Liver (tissue), 9 donors: ENCODE results near the gene UCN2. TPM values are rescaled to one million over a fixed set of nuclear protein-coding genes. Genes with fewer than 3 reads are reported as not detected.

Source experiments
- DNase-seq: peaks from one replicate; pipeline ENCODE4 v3.0.0-alpha.2; 2017; ENCODE audit warnings: low spot score
- H3K27ac ChIP-seq, 2 donors: one replicate each; pipeline ENCODE4 v1.7.0; 2013; ENCODE audit warnings: inconsistent platforms in 2 of 2, low read length in 2 of 2, control low read depth in 1 of 2, low read depth in 1 of 2, mild to moderate bottlenecking in 1 of 2
- H3K27me3 ChIP-seq, 4 donors: one replicate each; pipeline versions ENCODE4 v1.6.1 to v1.7.0; 2013; ENCODE audit warnings: low read length in 3 of 4, inconsistent platforms in 1 of 4, mild to moderate bottlenecking in 1 of 4, moderate library complexity in 1 of 4; ENCODE audit not compliant: control insufficient read depth in 4 of 4, insufficient read depth in 4 of 4
- H3K36me3 ChIP-seq, 4 donors: one replicate each; pipeline versions ENCODE4 v1.6.1 to v1.7.0; 2013; ENCODE audit warnings: low read length in 3 of 4, mild to moderate bottlenecking in 3 of 4, low read depth in 1 of 4, moderate library complexity in 1 of 4; ENCODE audit not compliant: control insufficient read depth in 4 of 4, insufficient read depth in 3 of 4
- H3K4me1 ChIP-seq, 4 donors: one replicate each; pipeline versions ENCODE4 v1.6.1 to v1.7.0; 2013; ENCODE audit warnings: low read length in 3 of 4, mild to moderate bottlenecking in 3 of 4, moderate library complexity in 1 of 4; ENCODE audit not compliant: control insufficient read depth in 4 of 4, insufficient read depth in 4 of 4
- H3K4me3 ChIP-seq, 3 donors: one replicate each; pipeline versions ENCODE4 v1.6.1 to v1.7.0; 2013; ENCODE audit warnings: low read length in 3 of 3, control low read depth in 1 of 3, low read depth in 1 of 3, mild to moderate bottlenecking in 1 of 3
- H3K9ac ChIP-seq, 2 donors: one replicate each; pipeline ENCODE4 v1.7.0; 2013; ENCODE audit warnings: low read length in 2 of 2, mild to moderate bottlenecking in 2 of 2, moderate library complexity in 2 of 2, control low read depth in 1 of 2, low read depth in 1 of 2
- H3K9me3 ChIP-seq, 4 donors: one replicate each; pipeline versions ENCODE4 v1.6.1 to v1.7.0; 2013; ENCODE audit warnings: low read length in 3 of 4; ENCODE audit not compliant: control insufficient read depth in 4 of 4
- CTCF ChIP-seq: fragments of 150-350 bp; IDR thresholded peaks from 2 replicates; pipeline ENCODE4 v1.5.1; 2017; ENCODE audit warnings: improper control_type of control experiment, low read depth, low read length; ENCODE audit not compliant: missing input control
- EGR1 ChIP-seq, 2 donors: IDR thresholded peaks; 2 replicates each; pipeline ENCODE4 v1.6.1; 2016 to 2018; ENCODE audit warnings: antibody characterized with exemption in 2 of 2, low read depth in 2 of 2
- FOXA1 ChIP-seq: IDR thresholded peaks from 2 replicates; pipeline ENCODE4 v1.6.1; 2016; ENCODE audit warnings: antibody characterized with exemption
- FOXA2 ChIP-seq: IDR thresholded peaks from 2 replicates; pipeline ENCODE4 v1.6.1; 2016; ENCODE audit warnings: antibody characterized with exemption
- GABPA ChIP-seq, 2 donors: IDR thresholded peaks in 1 of 2; conservative IDR thresholded peaks in 1 of 2; 2 replicates each; pipeline ENCODE4 v1.6.1; 2016; ENCODE audit warnings: antibody characterized with exemption in 2 of 2, mild to moderate bottlenecking in 1 of 2, moderate library complexity in 1 of 2
- HNF4A ChIP-seq, 2 donors: conservative IDR thresholded peaks; 2 replicates each; pipeline ENCODE4 v1.6.1; 2016; ENCODE audit warnings: antibody characterized with exemption in 2 of 2, mild to moderate bottlenecking in 2 of 2
- HNF4G ChIP-seq: IDR thresholded peaks from 2 replicates; pipeline ENCODE4 v1.6.1; 2016; ENCODE audit warnings: antibody characterized with exemption
- JUND ChIP-seq, 2 donors: IDR thresholded peaks; 2 replicates each; pipeline ENCODE4 v1.6.1; 2016; ENCODE audit warnings: antibody characterized with exemption in 2 of 2
- MAX ChIP-seq: IDR thresholded peaks from 2 replicates; pipeline ENCODE4 v1.6.1; 2016; ENCODE audit warnings: antibody characterized with exemption
- NR2F2 ChIP-seq: IDR thresholded peaks from 2 replicates; pipeline ENCODE4 v1.6.1; 2016; ENCODE audit warnings: antibody characterized with exemption
- RAD21 ChIP-seq, 2 donors: IDR thresholded peaks; 2 replicates each; pipeline ENCODE4 v1.6.1; 2016; ENCODE audit warnings: antibody characterized with exemption in 2 of 2, mild to moderate bottlenecking in 2 of 2
- REST ChIP-seq: IDR thresholded peaks from 2 replicates; pipeline ENCODE4 v1.6.1; 2016; ENCODE audit warnings: antibody characterized with exemption, mild to moderate bottlenecking
- RXRA ChIP-seq, 2 donors: IDR thresholded peaks; 2 replicates each; pipeline ENCODE4 v1.6.1; 2017 to 2018; ENCODE audit warnings: antibody characterized with exemption in 2 of 2, mild to moderate bottlenecking in 1 of 2
- SP1 ChIP-seq: IDR thresholded peaks from 2 replicates; pipeline ENCODE4 v1.6.1; 2018; ENCODE audit warnings: antibody characterized with exemption, mild to moderate bottlenecking
- TAF1 ChIP-seq: conservative IDR thresholded peaks from 2 replicates; pipeline ENCODE4 v1.6.1; 2016; ENCODE audit warnings: antibody characterized with exemption, mild to moderate bottlenecking
- YY1 ChIP-seq: IDR thresholded peaks from 2 replicates; pipeline ENCODE4 v1.6.1; 2016; ENCODE audit warnings: antibody characterized with exemption, mild to moderate bottlenecking
- WGBS: extraction: QIAGEN DNeasy Blood & Tissue Kit; methylation state at CpG from one replicate; pipeline ENCODE4 v1.1.7; 2013; 5-methylcytosine and 5-hydroxymethylcytosine counted together
- polyA plus RNA-seq, 2 donors: library from polyadenylated mRNA; stranded (reverse) in 1 of 2; unstranded in 1 of 2; fragments of 200-250 nt in 1 of 2; fragments of >200 nt in 1 of 2; fragmentation: Nextera tagmentation in 1 of 2; extraction: Ambion mirVana in 1 of 2; gene quantifications; one replicate each; pipeline versions ENCODE4 v1.2.1 to v1.2.3, GENCODE V29; 2013 to 2015
- total RNA-seq, 2 donors: library from RNA; depleted of rRNA; stranded (reverse); fragments of >200 nt; gene quantifications; one replicate each; pipeline ENCODE4 v1.2.3, GENCODE V29; 2014
- donor health status: healthy.
- donor health status: healthy.
- donor health status: healthy.
- donor health status: healthy.
- donor health status: healthy.

The UCN2 gene
- total and polyA plus RNA-seq, 4 donors, result 0.08 TPM; not detected in 3

GRCh38 chr3:48591886-48592518 is 28.4 kb upstream of the UCN2 start:
- Histone ChIP-seq H3K27me3 (no peaks in the 10 kb centered on the region), H3K27ac (no peak overlapping the region), H3K9ac (no peak overlapping the region), H3K9me3 (no peaks in the 10 kb centered on the region), H3K4me1 (peaks cover 0 to 4% (median 0%) of the 10 kb centered on the region in 4 donors), H3K4me3 (no peak overlapping the region), H3K36me3 (no peaks in the 10 kb centered on the region)
- TF ChIP-seq TAF1 (no peak), CTCF (no peak), NR2F2 (no peak), RXRA (IDR thresholded peaks at IDR 0.05) (no peak), GABPA (IDR thresholded peaks at IDR 0.05 in 1 of 2, conservative IDR thresholded peaks at IDR 0.05 in 1 of 2) (no peak), EGR1 (IDR thresholded peaks at IDR 0.05; ENCODE audit: low read depth in 2 of 2) (no peak), MAX (no peak), JUND (IDR thresholded peaks at IDR 0.05) (no peak), REST (no peak), SP1 (no peak), RAD21 (IDR thresholded peaks at IDR 0.05) (no peak), HNF4G (no peak), HNF4A (conservative IDR thresholded peaks at IDR 0.05) (no peak), FOXA2 (no peak)
- DNase-seq, result no peak
- WGBS, result 92% methylated on average over 22 of the region's 22 CpGs

GRCh38 chr3:48591436-48591835 is 27.9 kb upstream of the UCN2 start:
- TF ChIP-seq GABPA (IDR thresholded peaks at IDR 0.05 in 1 of 2, conservative IDR thresholded peaks at IDR 0.05 in 1 of 2) (no peak), YY1 (no peak), MAX (no peak), RAD21 (IDR thresholded peaks at IDR 0.05) (no peak), CTCF (no peak), FOXA1 (no peak), RXRA (IDR thresholded peaks at IDR 0.05) (no peak), NR2F2 (no peak)
- Histone ChIP-seq H3K4me3 (no peak overlapping the region), H3K9me3 (no peaks in the 10 kb centered on the region), H3K36me3 (no peaks in the 10 kb centered on the region), H3K4me1 (peaks cover 0 to 4% (median 0%) of the 10 kb centered on the region in 4 donors), H3K27ac (no peak overlapping the region), H3K27me3 (no peaks in the 10 kb centered on the region), H3K9ac (no peak overlapping the region)
- WGBS, result 92% methylated on average over 14 of the region's 14 CpGs
- no peak for DNase-seq
